ENCODE data around the gene MAST4. TPM values are rescaled to one million over a fixed set of nuclear protein-coding genes. Genes with fewer than 3 reads are reported as not detected.

The MAST4 gene
- total and polyA plus RNA-seq, 7 experiments from 2014 or later = 11.3 to 39.0 (median 28.3) TPM

GRCh38 chr5:66620711-66621110, 24.5 kb downstream of the MAST4 start:
- Mint-ChIP-seq H3K9me3 (peaks cover 0 to 13% (median 0%) of the 10 kb centered on the region in 11 donors), H3K4me1 (peaks cover 0 to 34% (median 4%) of the 10 kb centered on the region in 7 donors), H3K27me3 (peaks cover 6 to 29% (median 23%) of the 10 kb centered on the region in 5 donors), H3K4me3 (peak overlapping the region in 1 of 10 donors; percentile 7), H3K27ac (peak overlapping the region in 1 of 9 donors; percentile 58), H3K36me3 (peaks cover 0 to 6% (median 0%) of the 10 kb centered on the region in 5 donors)
- Histone ChIP-seq H3K27me3 (ENCODE audit: control insufficient read depth in 2 of 2, insufficient read depth in 2 of 2, low read length in 2 of 2) (no peaks in the 10 kb centered on the region), H3K27ac (ENCODE audit: low read depth, low read length) (no peak overlapping the region), H3K4me1 (ENCODE audit: control insufficient read depth in 2 of 2, insufficient read depth in 2 of 2, low read length in 2 of 2) (no peaks in the 10 kb centered on the region), H3K9me3 (ENCODE audit: control insufficient read depth in 2 of 3, low read length in 3 of 3) (no peaks in the 10 kb centered on the region), H3K4me3 (ENCODE audit: low read length) (no peak overlapping the region), H3K36me3 (ENCODE audit: control insufficient read depth in 2 of 3, insufficient read depth in 3 of 3, low read length in 3 of 3) (no peaks in the 10 kb centered on the region)
- POLR2A ChIA-PET = no interaction called here
- no peak for DNase-seq
- CTCF ChIA-PET = no interaction called here
- ATAC-seq = no peak
- intact Hi-C loops (cut with micrococcal nuclease) = no loop called here

- Mint-ChIP-seq H3K4me3 (peak overlapping the region in 1 of 10 donors; percentile 7), H3K27me3 (peaks cover 6 to 29% (median 21%) of the 10 kb centered on the region in 5 donors), H3K36me3 (peaks cover 0 to 6% (median 0%) of the 10 kb centered on the region in 5 donors), H3K4me1 (peaks cover 0 to 34% (median 4%) of the 10 kb centered on the region in 7 donors), H3K9me3 (peaks cover 0 to 13% (median 0%) of the 10 kb centered on the region in 11 donors), H3K27ac (no peak overlapping the region)
- DNase-seq (no peak), ATAC-seq (no peak)
- ChIA-PET CTCF (no interaction called here), POLR2A (no interaction called here)
- no peaks in the 10 kb centered on the region for H3K36me3 ChIP-seq (ENCODE audit: control insufficient read depth in 2 of 3, insufficient read depth in 3 of 3, low read length in 3 of 3)
- no peaks in the 10 kb centered on the region for H3K27me3 ChIP-seq (ENCODE audit: control insufficient read depth in 2 of 2, insufficient read depth in 2 of 2, low read length in 2 of 2)
- H3K9me3 ChIP-seq (ENCODE audit: control insufficient read depth in 2 of 3, low read length in 3 of 3) = no peaks in the 10 kb centered on the region
- intact Hi-C loops (cut with micrococcal nuclease) = no loop called here
- H3K4me1 ChIP-seq (ENCODE audit: control insufficient read depth in 2 of 2, insufficient read depth in 2 of 2, low read length in 2 of 2) = no peaks in the 10 kb centered on the region
- H3K4me3 ChIP-seq (ENCODE audit: low read length) = no peak overlapping the region
- no peak overlapping the region for H3K27ac ChIP-seq (ENCODE audit: low read depth, low read length)
Measured at GRCh38 chr5:66621146-66621545, 25.0 kb downstream of the MAST4 start.

- H3K27me3 ChIP-seq (ENCODE audit: control insufficient read depth in 2 of 2, insufficient read depth in 2 of 2, low read length in 2 of 2) = no peaks in the 10 kb centered on the region
- no peak overlapping the region for H3K27ac Mint-ChIP-seq
- ChIA-PET POLR2A (no interaction called here), CTCF (no interaction called here)
- no peak for DNase-seq
- peaks cover 0 to 13% (median 0%) of the 10 kb centered on the region in 11 donors for H3K9me3 Mint-ChIP-seq
- peaks cover 0 to 31% (median 4%) of the 10 kb centered on the region in 7 donors for H3K4me1 Mint-ChIP-seq
- no peak overlapping the region for H3K4me3 Mint-ChIP-seq
- H3K27ac ChIP-seq (ENCODE audit: low read depth, low read length) = no peak overlapping the region
- no peak overlapping the region for H3K4me3 ChIP-seq (ENCODE audit: low read length)
- intact Hi-C loops (cut with micrococcal nuclease) = no loop called here
- no peaks in the 10 kb centered on the region for H3K36me3 ChIP-seq (ENCODE audit: control insufficient read depth in 2 of 3, insufficient read depth in 3 of 3, low read length in 3 of 3)
- no peak for ATAC-seq
- no peaks in the 10 kb centered on the region for H3K4me1 ChIP-seq (ENCODE audit: control insufficient read depth in 2 of 2, insufficient read depth in 2 of 2, low read length in 2 of 2)
- peaks cover 0 to 6% (median 0%) of the 10 kb centered on the region in 5 donors for H3K36me3 Mint-ChIP-seq
- no peaks in the 10 kb centered on the region for H3K9me3 ChIP-seq (ENCODE audit: control insufficient read depth in 2 of 3, low read length in 3 of 3)
- peaks cover 6 to 29% (median 22%) of the 10 kb centered on the region in 5 donors for H3K27me3 Mint-ChIP-seq
Measured at GRCh38 chr5:66621736-66622135, 25.5 kb downstream of the MAST4 start.

- peaks cover 3 to 20% (median 6%) of the 10 kb centered on the region in 5 donors for H3K27me3 Mint-ChIP-seq
- peaks cover 0 to 4% (median 0%) of the 10 kb centered on the region in 5 donors for H3K36me3 Mint-ChIP-seq
- H3K27ac Mint-ChIP-seq = no peak overlapping the region
- ChIA-PET CTCF (no interaction called here), POLR2A (no interaction called here)
- no peak overlapping the region for H3K4me3 ChIP-seq (ENCODE audit: low read length)
- ATAC-seq = no peak
- H3K4me1 Mint-ChIP-seq = peaks cover 0 to 5% (median 0%) of the 10 kb centered on the region in 7 donors
- intact Hi-C loops (cut with micrococcal nuclease) = no loop called here
- no peaks in the 10 kb centered on the region for H3K36me3 ChIP-seq (ENCODE audit: control insufficient read depth in 2 of 3, insufficient read depth in 3 of 3, low read length in 3 of 3)
- H3K9me3 Mint-ChIP-seq = peaks cover 0 to 3% (median 0%) of the 10 kb centered on the region in 11 donors
- H3K4me3 Mint-ChIP-seq = no peak overlapping the region
- H3K4me1 ChIP-seq (ENCODE audit: control insufficient read depth in 2 of 2, insufficient read depth in 2 of 2, low read length in 2 of 2) = no peaks in the 10 kb centered on the region
- no peaks in the 10 kb centered on the region for H3K9me3 ChIP-seq (ENCODE audit: control insufficient read depth in 2 of 3, low read length in 3 of 3)
- H3K27ac ChIP-seq (ENCODE audit: low read depth, low read length) = no peak overlapping the region
- H3K27me3 ChIP-seq (ENCODE audit: control insufficient read depth in 2 of 2, insufficient read depth in 2 of 2, low read length in 2 of 2) = no peaks in the 10 kb centered on the region
- DNase-seq = no peak
Measured at GRCh38 chr5:66628561-66628960, 32.4 kb downstream of the MAST4 start.

- Mint-ChIP-seq H3K9me3 (no peaks in the 10 kb centered on the region), H3K4me3 (no peak overlapping the region), H3K27ac (no peak overlapping the region), H3K4me1 (peaks cover 0 to 5% (median 0%) of the 10 kb centered on the region in 7 donors), H3K36me3 (peaks cover 0 to 2% (median 0%) of the 10 kb centered on the region in 5 donors), H3K27me3 (peaks cover 0 to 17% (median 5%) of the 10 kb centered on the region in 5 donors)
- Histone ChIP-seq H3K9me3 (ENCODE audit: control insufficient read depth in 2 of 3, low read length in 3 of 3) (no peaks in the 10 kb centered on the region), H3K27me3 (ENCODE audit: control insufficient read depth in 2 of 2, insufficient read depth in 2 of 2, low read length in 2 of 2) (no peaks in the 10 kb centered on the region), H3K27ac (ENCODE audit: low read depth, low read length) (no peak overlapping the region), H3K4me1 (ENCODE audit: control insufficient read depth in 2 of 2, insufficient read depth in 2 of 2, low read length in 2 of 2) (no peaks in the 10 kb centered on the region), H3K36me3 (ENCODE audit: control insufficient read depth in 2 of 3, insufficient read depth in 3 of 3, low read length in 3 of 3) (no peaks in the 10 kb centered on the region), H3K4me3 (ENCODE audit: low read length) (no peak overlapping the region)
- POLR2A ChIA-PET = no interaction called here
- DNase-seq = no peak
- CTCF ChIA-PET = no interaction called here
- no peak for ATAC-seq
- intact Hi-C loops (cut with micrococcal nuclease) = no loop called here
Measured at GRCh38 chr5:66629446-66629845, 33.3 kb downstream of the MAST4 start.

- intact Hi-C loops (cut with micrococcal nuclease) = no loop called here
- Mint-ChIP-seq H3K27ac (no peak overlapping the region), H3K9me3 (no peaks in the 10 kb centered on the region), H3K27me3 (peaks cover 0 to 16% (median 0%) of the 10 kb centered on the region in 5 donors), H3K4me3 (no peak overlapping the region), H3K4me1 (peaks cover 0 to 2% (median 0%) of the 10 kb centered on the region in 7 donors), H3K36me3 (no peaks in the 10 kb centered on the region)
- no peak overlapping the region for H3K4me3 ChIP-seq (ENCODE audit: low read length)
- ATAC-seq (no peak), DNase-seq (no peak)
- H3K9me3 ChIP-seq (ENCODE audit: control insufficient read depth in 2 of 3, low read length in 3 of 3) = no peaks in the 10 kb centered on the region
- H3K36me3 ChIP-seq (ENCODE audit: control insufficient read depth in 2 of 3, insufficient read depth in 3 of 3, low read length in 3 of 3) = no peaks in the 10 kb centered on the region
- H3K27me3 ChIP-seq (ENCODE audit: control insufficient read depth in 2 of 2, insufficient read depth in 2 of 2, low read length in 2 of 2) = no peaks in the 10 kb centered on the region
- no peak overlapping the region for H3K27ac ChIP-seq (ENCODE audit: low read depth, low read length)
- ChIA-PET CTCF (no interaction called here), POLR2A (no interaction called here)
- no peaks in the 10 kb centered on the region for H3K4me1 ChIP-seq (ENCODE audit: control insufficient read depth in 2 of 2, insufficient read depth in 2 of 2, low read length in 2 of 2)
Measured at GRCh38 chr5:66633754-66634153, 37.6 kb downstream of the MAST4 start.

GRCh38 chr5:66634601-66635000, 38.4 kb downstream of the MAST4 start:
- Mint-ChIP-seq H3K36me3 (no peaks in the 10 kb centered on the region), H3K4me3 (no peak overlapping the region), H3K27ac (no peak overlapping the region), H3K4me1 (no peaks in the 10 kb centered on the region), H3K27me3 (peaks cover 0 to 16% (median 0%) of the 10 kb centered on the region in 5 donors), H3K9me3 (no peaks in the 10 kb centered on the region)
- Histone ChIP-seq H3K4me1 (ENCODE audit: control insufficient read depth in 2 of 2, insufficient read depth in 2 of 2, low read length in 2 of 2) (no peaks in the 10 kb centered on the region), H3K36me3 (ENCODE audit: control insufficient read depth in 2 of 3, insufficient read depth in 3 of 3, low read length in 3 of 3) (no peaks in the 10 kb centered on the region), H3K27ac (ENCODE audit: low read depth, low read length) (no peak overlapping the region), H3K9me3 (ENCODE audit: control insufficient read depth in 2 of 3, low read length in 3 of 3) (no peaks in the 10 kb centered on the region), H3K4me3 (ENCODE audit: low read length) (no peak overlapping the region), H3K27me3 (ENCODE audit: control insufficient read depth in 2 of 2, insufficient read depth in 2 of 2, low read length in 2 of 2) (no peaks in the 10 kb centered on the region)
- ATAC-seq (no peak), DNase-seq (no peak)
- POLR2A ChIA-PET = no interaction called here
- intact Hi-C loops (cut with micrococcal nuclease) = no loop called here
- CTCF ChIA-PET = no interaction called here
